MM.1S (cell line): ENCODE data around the gene TCL1B.

Source experiments
- DNase-seq: peaks from one replicate; pipeline ENCODE4 v3.0.0-alpha.2; 2015
- H2AFZ ChIP-seq: fragments of 300-600 bp; sonication (generic); 2 replicates; pipeline ENCODE4 v1.6.0; 2016; ENCODE audit warnings: antibody characterized with exemption, low read length
- H3F3A ChIP-seq: fragments of 300-600 bp; sonication (generic); 2 replicates; pipeline ENCODE4 v1.6.1; 2016; ENCODE audit warnings: mild to moderate bottlenecking, antibody characterized with exemption, low read length, moderate library complexity, mixed read lengths; ENCODE audit not compliant: insufficient read depth
- H3K27ac ChIP-seq: fragments of 300-600 bp; sonication (generic); 2 replicates; pipeline ENCODE4 v1.5.1; 2016; ENCODE audit warnings: mild to moderate bottlenecking, low read length
- H3K27me3 ChIP-seq: fragments of 300-600 bp; sonication (generic); replicated peaks from 2 replicates; pipeline ENCODE4 v1.6.0; 2016; ENCODE audit warnings: low read length; ENCODE audit not compliant: insufficient read depth
- H3K36me3 ChIP-seq: fragments of 300-600 bp; sonication (generic); replicated peaks from 2 replicates; pipeline ENCODE4 v1.6.1; 2016; ENCODE audit warnings: mild to moderate bottlenecking, low read length, mixed read lengths; ENCODE audit not compliant: insufficient read depth
- H3K4me1 ChIP-seq: fragments of 300-600 bp; sonication (generic); 2 replicates; pipeline ENCODE4 v1.6.1; 2016; ENCODE audit warnings: low read length, mixed read lengths
- H3K4me2 ChIP-seq: fragments of 300-600 bp; sonication (generic); 2 replicates; pipeline ENCODE4 v1.6.0; 2016; ENCODE audit warnings: low read depth, low read length
- H3K4me3 ChIP-seq: fragments of 300-600 bp; sonication (generic); 2 replicates; pipeline ENCODE4 v1.5.1; 2016; ENCODE audit warnings: low read length, mixed read lengths
- H3K79me2 ChIP-seq: fragments of 300-600 bp; sonication (generic); 2 replicates; pipeline ENCODE4 v1.6.1; 2016; ENCODE audit warnings: mixed run types, low read length, mixed read lengths
- H3K9ac ChIP-seq: fragments of 300-600 bp; sonication (generic); 2 replicates; pipeline ENCODE4 v1.6.1; 2016; ENCODE audit warnings: low read length, mixed read lengths
- H3K9me2 ChIP-seq: fragments of 300-600 bp; sonication (generic); replicated peaks from 2 replicates; pipeline ENCODE4 v1.6.1; 2016; ENCODE audit warnings: mild to moderate bottlenecking, low read length, mixed read lengths; ENCODE audit not compliant: insufficient read depth
- H3K9me3 ChIP-seq: fragments of 300-600 bp; sonication (generic); replicated peaks from 2 replicates; pipeline ENCODE4 v1.6.1; 2016; ENCODE audit warnings: mild to moderate bottlenecking, low read length, mixed read lengths; ENCODE audit not compliant: insufficient read depth
- H4K20me1 ChIP-seq: fragments of 300-600 bp; sonication (generic); 2 replicates; pipeline ENCODE4 v1.6.1; 2016; ENCODE audit warnings: mild to moderate bottlenecking, low read length, moderate library complexity, mixed read lengths; ENCODE audit not compliant: insufficient read depth
- TF ChIP-seq, protein P1 (sequence below): fragments of 300-600 bp; sonication (generic); IDR thresholded peaks from 2 replicates; pipeline ENCODE4 v1.5.1; 2016; ENCODE audit warnings: antibody characterized with exemption, low read length, mixed read lengths

TCL1B gene

GRCh38 chr14:95741781-95742180, 55.6 kb downstream of the TCL1B start:
- Histone ChIP-seq H3F3A (no peaks in the 10 kb centered on the region), H3K4me1 (no peaks in the 10 kb centered on the region), H3K27me3 (no peaks in the 10 kb centered on the region), H3K27ac (no peak overlapping the region), H3K9ac (no peak overlapping the region), H4K20me1 (no peaks in the 10 kb centered on the region), H3K4me2 (no peak overlapping the region), H2AFZ (no peak overlapping the region), H3K9me3 (no peaks in the 10 kb centered on the region), H3K9me2 (no peaks in the 10 kb centered on the region), H3K4me3 (no peak overlapping the region), H3K79me2 (no peaks in the 10 kb centered on the region), H3K36me3 (no peaks in the 10 kb centered on the region)
- no peak for DNase-seq
- TF ChIP-seq, protein P1, sequence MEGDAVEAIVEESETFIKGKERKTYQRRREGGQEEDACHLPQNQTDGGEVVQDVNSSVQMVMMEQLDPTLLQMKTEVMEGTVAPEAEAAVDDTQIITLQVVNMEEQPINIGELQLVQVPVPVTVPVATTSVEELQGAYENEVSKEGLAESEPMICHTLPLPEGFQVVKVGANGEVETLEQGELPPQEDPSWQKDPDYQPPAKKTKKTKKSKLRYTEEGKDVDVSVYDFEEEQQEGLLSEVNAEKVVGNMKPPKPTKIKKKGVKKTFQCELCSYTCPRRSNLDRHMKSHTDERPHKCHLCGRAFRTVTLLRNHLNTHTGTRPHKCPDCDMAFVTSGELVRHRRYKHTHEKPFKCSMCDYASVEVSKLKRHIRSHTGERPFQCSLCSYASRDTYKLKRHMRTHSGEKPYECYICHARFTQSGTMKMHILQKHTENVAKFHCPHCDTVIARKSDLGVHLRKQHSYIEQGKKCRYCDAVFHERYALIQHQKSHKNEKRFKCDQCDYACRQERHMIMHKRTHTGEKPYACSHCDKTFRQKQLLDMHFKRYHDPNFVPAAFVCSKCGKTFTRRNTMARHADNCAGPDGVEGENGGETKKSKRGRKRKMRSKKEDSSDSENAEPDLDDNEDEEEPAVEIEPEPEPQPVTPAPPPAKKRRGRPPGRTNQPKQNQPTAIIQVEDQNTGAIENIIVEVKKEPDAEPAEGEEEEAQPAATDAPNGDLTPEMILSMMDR, result no peak
